PC-9 (cell line): Measurements from ENCODE around the gene PEG3. TPM values are rescaled to one million over a fixed set of nuclear protein-coding genes. Genes with fewer than 3 reads are reported as not detected.
"Not testable (repeated sequence)": the region's sequence is repeated elsewhere in the genome, so short reads cannot be mapped to it uniquely, and the experiment has no call there.

ENCODE experiments used
- BruUV-seq: library from RNA; stranded (reverse); fragments of 400-500 nt; replicated peaks from 2 replicates; lab custom pipeline; 2021; lab: Mats Ljungman, UMichigan
- CTCF ChIA-PET: fragments of 300-600 bp; sonication (Branson Sonifier 250); formaldehyde crosslinking; loops from one replicate; lab custom pipeline; 2022; ENCODE audit warnings: antibody characterized with exemption; lab: Charles Lee
- POLR2A ChIA-PET: fragments of 300-600 bp; sonication (Branson Sonifier 250); formaldehyde crosslinking; loops from one replicate; lab custom pipeline; 2022; ENCODE audit warnings: antibody characterized with exemption; ENCODE audit not compliant: unreplicated experiment; lab: Charles Lee
- DNase-seq, 2 experiments: peaks; one replicate each; pipeline versions ENCODE4 v3.0.0 to v3.0.0-alpha.2; 2015 to 2022; ENCODE audit warnings: mixed read lengths in 1 of 2
- H2AFZ ChIP-seq: fragments of 200-600 bp; sonication (generic); 2 replicates; pipeline ENCODE4 v1.8.1; 2017; ENCODE audit warnings: antibody characterized with exemption
- H3F3A ChIP-seq: fragments of 200-600 bp; sonication (generic); 2 replicates; pipeline ENCODE4 v1.8.1; 2017; ENCODE audit warnings: antibody characterized with exemption, mild to moderate bottlenecking, low read depth; ENCODE audit not compliant: insufficient read depth
- H3K27ac ChIP-seq: fragments of 200-600 bp; sonication (generic); 2 replicates; pipeline ENCODE4 v1.6.1; 2016; ENCODE audit warnings: mixed run types
- H3K27me3 ChIP-seq: fragments of 200-600 bp; sonication (generic); 2 replicates; pipeline ENCODE4 v1.6.1; 2016; ENCODE audit warnings: low read depth, mixed run types; ENCODE audit not compliant: insufficient read depth
- H3K36me3 ChIP-seq: fragments of 200-600 bp; sonication (generic); 2 replicates; pipeline ENCODE4 v1.6.1; 2016; ENCODE audit warnings: low read depth, mixed run types
- H3K4me1 ChIP-seq: fragments of 200-600 bp; sonication (generic); replicated peaks from 2 replicates; pipeline ENCODE4 v1.6.1; 2016; ENCODE audit warnings: mixed run types; ENCODE audit not compliant: insufficient read depth
- H3K4me2 ChIP-seq: fragments of 200-600 bp; sonication (generic); 2 replicates; pipeline ENCODE4 v1.6.1; 2017; ENCODE audit warnings: mixed run types
- H3K4me3 ChIP-seq: fragments of 200-600 bp; sonication (generic); 2 replicates; pipeline ENCODE4 v1.6.1; 2016; ENCODE audit warnings: mixed run types
- H3K79me2 ChIP-seq: fragments of 200-600 bp; sonication (generic); 2 replicates; pipeline ENCODE4 v1.6.1; 2017; ENCODE audit warnings: low read depth, mixed run types
- H3K9me2 ChIP-seq: fragments of 200-600 bp; sonication (generic); 2 replicates; pipeline ENCODE4 v1.8.1; 2017; ENCODE audit warnings: mild to moderate bottlenecking; ENCODE audit not compliant: insufficient read depth
- H3K9me3 ChIP-seq: fragments of 200-600 bp; sonication (generic); 2 replicates; pipeline ENCODE4 v1.8.1; 2016; ENCODE audit warnings: low read depth; ENCODE audit not compliant: insufficient read depth
- H4K20me1 ChIP-seq: fragments of 200-600 bp; sonication (generic); 2 replicates; pipeline ENCODE4 v1.8.1; 2017; ENCODE audit not compliant: insufficient read depth
- EZH2 ChIP-seq: fragments of 200-600 bp; sonication (generic); IDR thresholded peaks from 2 replicates; pipeline ENCODE4 v1.8.0; 2017; ENCODE audit warnings: antibody characterized with exemption, low read depth
- intact Hi-C: fragments of 100-400 bp; cut with micrococcal nuclease; formaldehyde crosslinking; loops from one replicate; pipeline ENCODE4 v1.10.0; 2022; ENCODE audit not compliant: unreplicated experiment
- total RNA-seq: library from RNA; stranded (reverse); gene quantifications from 2 replicates; pipeline ENCODE4 v1.2.3, GENCODE V29; 2021
- TF ChIP-seq, protein P1 (sequence below): fragments of 200-600 bp; sonication (generic); conservative IDR thresholded peaks from 2 replicates; pipeline ENCODE4 v1.6.1; 2017; ENCODE audit warnings: mixed run types, antibody characterized with exemption, mild to moderate bottlenecking, moderate library complexity

PEG3 gene
- total RNA-seq, 1 experiment from 2014 or later: not detected

DNA sequence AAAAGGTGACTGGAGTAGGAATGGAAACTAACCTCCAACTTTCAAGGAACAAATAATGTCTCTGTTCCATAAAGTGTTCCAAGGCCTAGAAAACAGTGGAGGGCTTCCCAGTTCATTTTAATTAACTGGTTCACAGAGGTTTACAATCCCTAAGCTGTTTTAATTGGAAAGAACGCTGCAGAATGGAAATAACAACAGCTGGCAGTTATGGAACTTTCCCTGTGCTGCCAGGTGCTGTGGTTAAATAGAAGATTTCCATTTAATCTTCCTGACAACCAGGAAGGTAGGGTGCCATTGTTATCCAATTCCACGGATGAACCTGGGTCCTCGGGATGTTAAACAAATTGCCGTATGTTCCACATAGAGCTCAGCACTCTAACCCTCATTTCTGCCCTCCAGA lies 22.2 kb upstream of the PEG3 start:
- BruUV-seq: no TSS peak
- H3K4me2 ChIP-seq: no peak overlapping the region

DNA sequence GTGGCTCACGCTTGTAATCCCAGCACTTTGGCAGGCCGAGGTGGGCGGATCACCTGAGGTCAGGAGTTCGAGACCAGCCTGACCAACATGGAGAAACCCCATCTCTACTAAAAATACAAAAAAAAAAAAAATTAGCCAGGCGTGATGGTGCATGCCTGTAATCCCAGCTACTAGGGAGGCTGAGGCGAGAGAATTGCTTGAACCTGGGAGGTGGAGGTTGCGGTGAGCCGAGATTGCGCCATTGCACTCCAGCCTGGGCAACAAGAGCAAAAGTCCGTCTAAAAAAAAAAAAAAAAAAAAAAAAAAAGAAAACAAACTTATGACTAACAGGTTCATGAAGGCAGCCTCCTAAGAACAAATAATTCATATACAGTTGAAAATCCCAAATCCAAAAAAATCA lies 19.9 kb upstream of the PEG3 start:
- H4K20me1 ChIP-seq, H3K9me3 ChIP-seq, intact Hi-C loops, H2AFZ ChIP-seq, H3K9me2 ChIP-seq, H3F3A ChIP-seq, H3K27ac ChIP-seq, H3K4me2 ChIP-seq, DNase-seq, POLR2A ChIA-PET, H3K36me3 ChIP-seq, H3K4me1 ChIP-seq, H3K4me3 ChIP-seq, H3K79me2 ChIP-seq, BruUV-seq, CTCF ChIA-PET: not testable (repeated sequence)
- H3K27me3 ChIP-seq: peaks cover 13% of the 10 kb centered on the region

More for the DNA sequence above, 22.2 kb upstream of the PEG3 start:
- intact Hi-C loops: no loop called here
- Histone ChIP-seq H3K27ac (no peak overlapping the region), H3K27me3 (peaks cover 13% of the 10 kb centered on the region), H4K20me1 (no peaks in the 10 kb centered on the region), H3K9me3 (no peaks in the 10 kb centered on the region), H3K36me3 (no peaks in the 10 kb centered on the region), H3K4me1 (no peaks in the 10 kb centered on the region), H3F3A (no peaks in the 10 kb centered on the region), H3K9me2 (no peaks in the 10 kb centered on the region), H3K79me2 (no peaks in the 10 kb centered on the region), H2AFZ (no peak overlapping the region), H3K4me3 (no peak overlapping the region)
- DNase-seq: no peak
- POLR2A ChIA-PET: no interaction called here
- CTCF ChIA-PET: no interaction called here
- no peak for TF ChIP-seq EZH2
- TF ChIP-seq, protein P1, sequence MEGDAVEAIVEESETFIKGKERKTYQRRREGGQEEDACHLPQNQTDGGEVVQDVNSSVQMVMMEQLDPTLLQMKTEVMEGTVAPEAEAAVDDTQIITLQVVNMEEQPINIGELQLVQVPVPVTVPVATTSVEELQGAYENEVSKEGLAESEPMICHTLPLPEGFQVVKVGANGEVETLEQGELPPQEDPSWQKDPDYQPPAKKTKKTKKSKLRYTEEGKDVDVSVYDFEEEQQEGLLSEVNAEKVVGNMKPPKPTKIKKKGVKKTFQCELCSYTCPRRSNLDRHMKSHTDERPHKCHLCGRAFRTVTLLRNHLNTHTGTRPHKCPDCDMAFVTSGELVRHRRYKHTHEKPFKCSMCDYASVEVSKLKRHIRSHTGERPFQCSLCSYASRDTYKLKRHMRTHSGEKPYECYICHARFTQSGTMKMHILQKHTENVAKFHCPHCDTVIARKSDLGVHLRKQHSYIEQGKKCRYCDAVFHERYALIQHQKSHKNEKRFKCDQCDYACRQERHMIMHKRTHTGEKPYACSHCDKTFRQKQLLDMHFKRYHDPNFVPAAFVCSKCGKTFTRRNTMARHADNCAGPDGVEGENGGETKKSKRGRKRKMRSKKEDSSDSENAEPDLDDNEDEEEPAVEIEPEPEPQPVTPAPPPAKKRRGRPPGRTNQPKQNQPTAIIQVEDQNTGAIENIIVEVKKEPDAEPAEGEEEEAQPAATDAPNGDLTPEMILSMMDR: no peak

DNA sequence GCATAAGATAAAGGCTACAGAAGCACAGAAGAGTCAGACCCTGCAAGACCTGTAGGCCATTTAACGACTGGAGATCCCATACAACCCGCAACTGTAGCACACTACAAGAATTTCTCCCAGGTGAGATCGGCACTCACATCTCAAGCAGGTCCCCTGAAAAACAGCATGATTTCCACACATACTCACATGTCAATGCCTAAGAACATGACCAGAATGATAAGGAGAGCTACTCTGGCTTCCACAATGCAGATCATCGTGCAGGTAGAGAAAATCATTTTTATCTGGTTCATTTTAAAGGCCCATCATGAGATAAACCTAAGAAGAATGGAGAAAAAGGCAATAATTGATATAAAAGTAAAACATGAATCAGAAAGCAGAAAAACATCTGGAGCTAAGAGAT lies 17.5 kb upstream of the PEG3 start:
- no peaks in the 10 kb centered on the region for H3K9me2 ChIP-seq
- no TSS peak for BruUV-seq
- TF ChIP-seq EZH2: no peak
- TF ChIP-seq, protein P1: no peak
- intact Hi-C loops: no loop called here
- H3K4me2 ChIP-seq: no peak overlapping the region
- no peaks in the 10 kb centered on the region for H3K79me2 ChIP-seq
- peaks cover 3% of the 10 kb centered on the region; the same call in 1 of the 2 replicates for H3K27me3 ChIP-seq
- H3K27ac ChIP-seq: no peak overlapping the region
- POLR2A ChIA-PET: no interaction called here
- no peaks in the 10 kb centered on the region for H3K36me3 ChIP-seq
- H2AFZ ChIP-seq: no peak overlapping the region
- H3K4me1 ChIP-seq: no peaks in the 10 kb centered on the region
- no peaks in the 10 kb centered on the region for H4K20me1 ChIP-seq
- CTCF ChIA-PET: no interaction called here
- H3F3A ChIP-seq: no peaks in the 10 kb centered on the region
- H3K9me3 ChIP-seq: no peaks in the 10 kb centered on the region
- DNase-seq: no peak
- no peak overlapping the region for H3K4me3 ChIP-seq

DNA sequence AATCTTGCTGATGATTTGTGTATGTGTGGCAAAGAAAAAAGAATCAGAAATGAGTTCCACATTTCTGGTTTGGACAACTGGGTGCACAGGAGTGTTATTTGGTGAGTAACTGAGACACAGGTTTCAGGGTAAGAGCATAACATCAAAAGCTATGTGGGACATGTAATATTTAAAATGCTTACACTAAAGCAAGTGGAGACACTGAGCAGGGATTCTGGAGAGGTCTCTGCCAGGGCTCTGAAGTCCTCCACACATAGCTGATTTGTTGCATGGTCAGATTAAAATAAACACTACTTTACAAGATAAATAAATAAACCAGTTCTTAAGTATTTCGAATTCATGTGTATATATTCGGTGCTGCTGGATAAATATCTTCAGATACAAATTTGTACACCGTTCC lies 16.3 kb upstream of the PEG3 start:
- intact Hi-C loops: no loop called here
- no peaks in the 10 kb centered on the region for H4K20me1 ChIP-seq
- H3K36me3 ChIP-seq: no peaks in the 10 kb centered on the region
- ChIA-PET CTCF (no interaction called here), POLR2A (no interaction called here)
- no peak for DNase-seq
- no peak overlapping the region for H3K4me2 ChIP-seq
- H3K4me1 ChIP-seq: no peaks in the 10 kb centered on the region
- no TSS peak for BruUV-seq
- H3K9me3 ChIP-seq: no peaks in the 10 kb centered on the region
- H3K79me2 ChIP-seq: no peaks in the 10 kb centered on the region
- H3F3A ChIP-seq: no peaks in the 10 kb centered on the region
- no peaks in the 10 kb centered on the region for H3K9me2 ChIP-seq
- H2AFZ ChIP-seq: no peak overlapping the region
- TF ChIP-seq, protein P1: no peak
- no peak for TF ChIP-seq EZH2
- no peak overlapping the region for H3K27ac ChIP-seq
- H3K27me3 ChIP-seq: no peaks in the 10 kb centered on the region
- H3K4me3 ChIP-seq: no peak overlapping the region

- H3K4me2 ChIP-seq, H3K79me2 ChIP-seq, H4K20me1 ChIP-seq, H3K4me3 ChIP-seq, H3K9me2 ChIP-seq, DNase-seq, H3K27me3 ChIP-seq, H3K9me3 ChIP-seq, CTCF ChIA-PET, H3K27ac ChIP-seq, H2AFZ ChIP-seq, BruUV-seq, intact Hi-C loops, H3F3A ChIP-seq, H3K4me1 ChIP-seq, POLR2A ChIA-PET, H3K36me3 ChIP-seq: not testable (repeated sequence)
Observed at GRCh38 chr19:56852361-56852760, 11.8 kb upstream of the PEG3 start.
